ENCODE measurements around the gene TMEM229A. TPM values are rescaled to one million over a fixed set of nuclear protein-coding genes. Genes with fewer than 3 reads are reported as not detected.

TMEM229A gene
- polyA plus RNA-seq, 1 donor from 2014 or later, result 0.31 TPM

DNA sequence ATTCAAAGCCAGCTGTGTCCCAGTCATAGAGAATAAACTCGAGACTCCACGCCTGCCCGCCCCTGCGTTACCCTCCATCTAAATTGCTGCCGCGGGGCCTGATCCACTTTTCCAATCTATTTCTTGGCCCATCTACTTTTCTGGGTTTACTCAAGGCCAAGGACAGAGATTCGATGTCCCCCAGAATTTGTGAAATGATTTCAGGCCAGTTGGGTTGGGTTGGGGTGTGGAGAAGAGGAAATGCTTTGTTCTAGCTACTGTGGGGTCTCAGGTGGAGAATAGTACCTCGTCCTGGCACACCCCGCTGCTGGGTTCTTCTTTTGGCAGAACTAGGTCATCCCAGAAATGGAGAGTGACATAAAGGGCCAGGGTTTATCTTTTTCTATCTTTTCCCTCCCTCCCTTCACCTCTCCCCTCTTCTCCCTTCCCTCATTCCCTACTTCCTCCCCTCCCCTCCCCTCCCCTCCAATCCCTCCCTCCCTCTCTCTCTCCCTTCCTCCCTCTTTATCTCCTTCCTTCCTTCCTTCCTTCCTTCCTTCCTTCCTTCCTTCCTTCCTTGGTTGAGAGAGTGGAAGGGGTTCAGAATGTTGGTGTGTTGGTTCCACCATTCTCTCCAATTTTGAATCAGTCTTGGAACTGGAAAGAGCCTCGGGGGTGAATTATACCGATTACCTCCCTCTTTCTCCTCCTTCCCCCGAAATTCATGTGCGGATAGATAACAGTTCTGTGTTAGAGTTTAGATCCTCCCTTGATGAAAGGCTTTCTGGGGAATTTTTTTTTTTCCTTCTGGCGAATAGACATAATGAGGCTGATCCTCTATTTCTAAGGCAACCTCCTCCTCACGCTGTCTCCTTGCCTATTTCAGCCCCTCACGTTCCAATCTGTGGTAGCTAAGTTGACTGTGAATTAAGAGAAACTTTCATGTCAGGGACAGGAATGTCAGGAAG lies 1.2 kb upstream of the TMEM229A start:
- Histone ChIP-seq H3K9me2 (ENCODE audit: insufficient read depth, low read length) (no peaks in the 10 kb centered on the region), H3K36me3 (ENCODE audit: insufficient read depth, low read length) (no peaks in the 10 kb centered on the region), H3K79me2 (replicated peaks; ENCODE audit: insufficient read depth, low read length) (no peaks in the 10 kb centered on the region), H3K9ac (ENCODE audit: low read length) (no peak overlapping the region), H3F3A (ENCODE audit: insufficient read depth, low read length, poor library complexity, severe bottlenecking) (no peaks in the 10 kb centered on the region), H3K27me3 (ENCODE audit: insufficient read depth, low read depth, low read length) (peaks cover 34% of the 10 kb centered on the region), H4K20me1 (ENCODE audit: insufficient read depth) (no peaks in the 10 kb centered on the region), H3K9me3 (ENCODE audit: low read length) (no peaks in the 10 kb centered on the region), H3K4me2 (ENCODE audit: low read length) (no peak overlapping the region), H2AFZ (ENCODE audit: low read depth, low read length) (no peak overlapping the region), H3K27ac (ENCODE audit: low read length) (no peak overlapping the region), H3K4me3 (ENCODE audit: low read length) (peak overlapping the region; percentile 73)
- TF ChIP-seq RAD21 (conservative IDR thresholded peaks at IDR 0.05), result no peak
- no peak for TF ChIP-seq MXI1 (conservative IDR thresholded peaks at IDR 0.05; ENCODE audit: poor library complexity, severe bottlenecking)
- TF ChIP-seq EZH2 (IDR thresholded peaks at IDR 0.05; ENCODE audit: borderline replicate concordance, insufficient read depth, low read length, poor library complexity, severe bottlenecking), result no peak
- no peak for TF ChIP-seq TAF1 (IDR thresholded peaks at IDR 0.05; ENCODE audit: low read depth)
- TF ChIP-seq SMC3 (conservative IDR thresholded peaks at IDR 0.05; ENCODE audit: poor library complexity), result no peak
- TF ChIP-seq, protein P1, sequence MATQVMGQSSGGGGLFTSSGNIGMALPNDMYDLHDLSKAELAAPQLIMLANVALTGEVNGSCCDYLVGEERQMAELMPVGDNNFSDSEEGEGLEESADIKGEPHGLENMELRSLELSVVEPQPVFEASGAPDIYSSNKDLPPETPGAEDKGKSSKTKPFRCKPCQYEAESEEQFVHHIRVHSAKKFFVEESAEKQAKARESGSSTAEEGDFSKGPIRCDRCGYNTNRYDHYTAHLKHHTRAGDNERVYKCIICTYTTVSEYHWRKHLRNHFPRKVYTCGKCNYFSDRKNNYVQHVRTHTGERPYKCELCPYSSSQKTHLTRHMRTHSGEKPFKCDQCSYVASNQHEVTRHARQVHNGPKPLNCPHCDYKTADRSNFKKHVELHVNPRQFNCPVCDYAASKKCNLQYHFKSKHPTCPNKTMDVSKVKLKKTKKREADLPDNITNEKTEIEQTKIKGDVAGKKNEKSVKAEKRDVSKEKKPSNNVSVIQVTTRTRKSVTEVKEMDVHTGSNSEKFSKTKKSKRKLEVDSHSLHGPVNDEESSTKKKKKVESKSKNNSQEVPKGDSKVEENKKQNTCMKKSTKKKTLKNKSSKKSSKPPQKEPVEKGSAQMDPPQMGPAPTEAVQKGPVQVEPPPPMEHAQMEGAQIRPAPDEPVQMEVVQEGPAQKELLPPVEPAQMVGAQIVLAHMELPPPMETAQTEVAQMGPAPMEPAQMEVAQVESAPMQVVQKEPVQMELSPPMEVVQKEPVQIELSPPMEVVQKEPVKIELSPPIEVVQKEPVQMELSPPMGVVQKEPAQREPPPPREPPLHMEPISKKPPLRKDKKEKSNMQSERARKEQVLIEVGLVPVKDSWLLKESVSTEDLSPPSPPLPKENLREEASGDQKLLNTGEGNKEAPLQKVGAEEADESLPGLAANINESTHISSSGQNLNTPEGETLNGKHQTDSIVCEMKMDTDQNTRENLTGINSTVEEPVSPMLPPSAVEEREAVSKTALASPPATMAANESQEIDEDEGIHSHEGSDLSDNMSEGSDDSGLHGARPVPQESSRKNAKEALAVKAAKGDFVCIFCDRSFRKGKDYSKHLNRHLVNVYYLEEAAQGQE (IDR thresholded peaks at IDR 0.05; ENCODE audit: borderline replicate concordance), result no peak
- no peak for TF ChIP-seq EP300 (conservative IDR thresholded peaks at IDR 0.05; ENCODE audit: poor library complexity, severe bottlenecking)
- TF ChIP-seq, protein P2, sequence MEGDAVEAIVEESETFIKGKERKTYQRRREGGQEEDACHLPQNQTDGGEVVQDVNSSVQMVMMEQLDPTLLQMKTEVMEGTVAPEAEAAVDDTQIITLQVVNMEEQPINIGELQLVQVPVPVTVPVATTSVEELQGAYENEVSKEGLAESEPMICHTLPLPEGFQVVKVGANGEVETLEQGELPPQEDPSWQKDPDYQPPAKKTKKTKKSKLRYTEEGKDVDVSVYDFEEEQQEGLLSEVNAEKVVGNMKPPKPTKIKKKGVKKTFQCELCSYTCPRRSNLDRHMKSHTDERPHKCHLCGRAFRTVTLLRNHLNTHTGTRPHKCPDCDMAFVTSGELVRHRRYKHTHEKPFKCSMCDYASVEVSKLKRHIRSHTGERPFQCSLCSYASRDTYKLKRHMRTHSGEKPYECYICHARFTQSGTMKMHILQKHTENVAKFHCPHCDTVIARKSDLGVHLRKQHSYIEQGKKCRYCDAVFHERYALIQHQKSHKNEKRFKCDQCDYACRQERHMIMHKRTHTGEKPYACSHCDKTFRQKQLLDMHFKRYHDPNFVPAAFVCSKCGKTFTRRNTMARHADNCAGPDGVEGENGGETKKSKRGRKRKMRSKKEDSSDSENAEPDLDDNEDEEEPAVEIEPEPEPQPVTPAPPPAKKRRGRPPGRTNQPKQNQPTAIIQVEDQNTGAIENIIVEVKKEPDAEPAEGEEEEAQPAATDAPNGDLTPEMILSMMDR (IDR thresholded peaks at IDR 0.05; ENCODE audit: poor library complexity, severe bottlenecking), result no peak
- no peak for TF ChIP-seq POLR2AphosphoS5 (IDR thresholded peaks at IDR 0.05)

DNA sequence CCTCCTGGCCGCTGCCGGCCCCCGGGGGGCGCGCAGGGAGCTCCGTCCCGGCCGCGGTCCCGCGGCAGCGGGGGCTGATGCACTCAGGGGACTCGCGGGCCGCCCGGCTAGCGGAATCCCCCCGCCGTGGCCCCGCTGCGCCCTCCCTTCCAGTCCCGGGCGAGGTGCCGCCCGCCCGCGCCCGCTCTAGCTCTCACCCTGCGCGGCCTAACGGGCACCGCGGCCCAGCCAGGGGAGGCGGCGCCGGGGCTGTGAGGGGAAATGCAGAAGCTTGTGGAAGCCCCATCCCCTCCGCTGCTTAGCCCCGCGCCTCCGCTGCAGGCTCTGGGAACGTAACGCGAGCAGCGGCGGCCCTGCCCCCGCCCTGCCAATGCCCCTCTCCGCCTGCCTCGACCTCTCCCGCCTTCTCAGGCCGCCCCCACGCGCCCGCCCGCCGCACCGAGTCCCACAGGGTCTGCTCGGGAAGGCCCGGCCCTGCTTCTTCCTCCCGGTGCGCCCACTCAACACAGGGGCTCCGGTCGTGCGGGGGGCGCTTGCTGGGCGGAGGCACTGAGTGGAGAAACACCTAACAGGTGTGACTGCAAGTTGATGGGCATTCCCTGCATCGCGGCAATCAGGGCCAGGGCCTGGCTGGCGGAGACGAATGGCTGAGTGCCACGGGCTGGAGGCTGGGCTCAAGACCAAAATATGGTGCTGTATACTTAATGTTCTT lies 384 bp upstream of the TMEM229A start:
- Histone ChIP-seq H3K4me3 (ENCODE audit: low read length) (peak overlapping the region; percentile 73), H2AFZ (ENCODE audit: low read depth, low read length) (peak overlapping the region; percentile 6), H3K9ac (ENCODE audit: low read length) (peak overlapping the region; percentile 68), H3K9me2 (ENCODE audit: insufficient read depth, low read length) (no peaks in the 10 kb centered on the region), H3K9me3 (ENCODE audit: low read length) (no peaks in the 10 kb centered on the region), H3K27me3 (ENCODE audit: insufficient read depth, low read depth, low read length) (peaks cover 34% of the 10 kb centered on the region), H3K4me2 (ENCODE audit: low read length) (peak overlapping the region; percentile 57), H4K20me1 (ENCODE audit: insufficient read depth) (no peaks in the 10 kb centered on the region), H3K27ac (ENCODE audit: low read length) (no peak overlapping the region), H3K36me3 (ENCODE audit: insufficient read depth, low read length) (no peaks in the 10 kb centered on the region), H3K79me2 (replicated peaks; ENCODE audit: insufficient read depth, low read length) (no peaks in the 10 kb centered on the region), H3F3A (ENCODE audit: insufficient read depth, low read length, poor library complexity, severe bottlenecking) (no peaks in the 10 kb centered on the region)
- TF ChIP-seq, protein P1 (IDR thresholded peaks at IDR 0.05; ENCODE audit: borderline replicate concordance), result no peak
- TF ChIP-seq POLR2AphosphoS5 (IDR thresholded peaks at IDR 0.05) (no peak), SMC3 (conservative IDR thresholded peaks at IDR 0.05; ENCODE audit: poor library complexity) (no peak), RAD21 (conservative IDR thresholded peaks at IDR 0.05) (no peak), EZH2 (IDR thresholded peaks at IDR 0.05; ENCODE audit: borderline replicate concordance, insufficient read depth, low read length, poor library complexity, severe bottlenecking) (no peak), EP300 (conservative IDR thresholded peaks at IDR 0.05; ENCODE audit: poor library complexity, severe bottlenecking) (no peak), TAF1 (IDR thresholded peaks at IDR 0.05; ENCODE audit: low read depth) (no peak), MXI1 (conservative IDR thresholded peaks at IDR 0.05; ENCODE audit: poor library complexity, severe bottlenecking) (no peak)
- TF ChIP-seq, protein P2 (IDR thresholded peaks at IDR 0.05; ENCODE audit: poor library complexity, severe bottlenecking), result no peak
